Measurements from ENCODE around the gene ADGRG2.

ADGRG2 gene

GRCh38 chrX:19121898-19122640 lies at the start of gene ADGRG2:
ADGRG2 (minus strand) TSS chrX:19122468; CDS start chrX:19068834, 53,634 bp downstream.
- no peak for DNase-seq

- DNase-seq = no peak
Measured at GRCh38 chrX:19168609-19169008, 46.3 kb upstream of the ADGRG2 start.

GRCh38 chrX:19162851-19163250 lies 40.6 kb upstream of the ADGRG2 start:
- DNase-seq = no peak

GRCh38 chrX:19156186-19156585 lies 33.9 kb upstream of the ADGRG2 start:
- no peak for DNase-seq

GRCh38 chrX:19152762-19153161 lies 30.5 kb upstream of the ADGRG2 start:
- DNase-seq = no peak

GRCh38 chrX:19137067-19137466 lies 14.8 kb upstream of the ADGRG2 start:
- DNase-seq = no peak

GRCh38 chrX:19133784-19134183 lies 11.5 kb upstream of the ADGRG2 start:
- DNase-seq = no peak

- DNase-seq = no peak
Measured at GRCh38 chrX:19133231-19133630, 11.0 kb upstream of the ADGRG2 start.

GRCh38 chrX:19130628-19131027 lies 8.4 kb upstream of the ADGRG2 start:
- DNase-seq = no peak

GRCh38 chrX:19129694-19130093 lies 7.4 kb upstream of the ADGRG2 start:
- DNase-seq = no peak

- no peak for DNase-seq
Measured at GRCh38 chrX:19127649-19128168, 5.4 kb upstream of the ADGRG2 start.

GRCh38 chrX:19122641-19123009 lies 357 bp upstream of the ADGRG2 start:
- DNase-seq = no peak

GRCh38 chrX:19121466-19121865 lies 802 bp downstream of the ADGRG2 start:
- no peak for DNase-seq

GRCh38 chrX:19110642-19111041 lies 11.6 kb downstream of the ADGRG2 start:
- no peak for DNase-seq

- no peak for DNase-seq
Measured at GRCh38 chrX:19107035-19107434, 15.2 kb downstream of the ADGRG2 start.

- no peak for DNase-seq
Measured at GRCh38 chrX:19100586-19100985, 21.7 kb downstream of the ADGRG2 start.

- no peak for DNase-seq
Measured at GRCh38 chrX:19097553-19098283, 24.6 kb downstream of the ADGRG2 start.

GRCh38 chrX:19096586-19096985 lies 25.7 kb downstream of the ADGRG2 start:
- no peak for DNase-seq

- no peak for DNase-seq
Measured at GRCh38 chrX:19094654-19095053, 27.6 kb downstream of the ADGRG2 start.

GRCh38 chrX:19091596-19091995 lies 30.7 kb downstream of the ADGRG2 start:
- no peak for DNase-seq

- DNase-seq = no peak
Measured at GRCh38 chrX:19089555-19090040, 32.7 kb downstream of the ADGRG2 start.

- no peak for DNase-seq
Measured at GRCh38 chrX:19086102-19086772, 36.0 kb downstream of the ADGRG2 start.

- no peak for DNase-seq
Measured at GRCh38 chrX:19085666-19086065, 36.6 kb downstream of the ADGRG2 start.

- no peak for DNase-seq
Measured at GRCh38 chrX:19075754-19076153, 46.5 kb downstream of the ADGRG2 start.

All from CD4-positive, alpha-beta T cell treated with Interleukin-17A for 1 hour (primary cell).